ENCODE data around the gene ULK3.

DNA sequence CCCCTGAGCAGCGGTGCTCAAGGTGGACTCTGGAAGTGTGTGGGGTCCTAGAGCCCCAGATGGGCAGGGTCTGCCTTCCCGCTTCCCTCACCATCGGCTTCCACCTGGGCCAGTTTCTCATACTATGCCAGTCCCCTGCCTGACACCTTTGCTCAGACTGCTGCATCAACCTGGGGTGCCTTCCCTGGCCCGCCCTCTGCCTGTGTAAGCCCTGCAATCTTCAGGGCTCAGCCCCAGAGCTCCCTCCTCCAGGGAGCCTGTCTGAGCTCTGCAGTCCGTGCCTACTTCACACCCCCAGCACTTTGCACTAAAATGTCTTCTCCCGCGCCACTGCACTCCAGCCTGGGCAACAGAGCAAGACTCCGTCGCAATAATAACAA is 48.0 kb downstream of the ULK3 start:
- TF ChIP-seq CTCF (IDR thresholded peaks at IDR 0.05) = no peak
- TF ChIP-seq JUN (CRISPR knock-in tag; IDR thresholded peaks at IDR 0.05) = no peak
- TF ChIP-seq TP53 (CRISPR knock-in tag; IDR thresholded peaks at IDR 0.05) = no peak
- TF ChIP-seq IRF2 (CRISPR knock-in tag; IDR thresholded peaks at IDR 0.05; ENCODE audit: borderline replicate concordance, low read depth) = no peak
- no peak for TF ChIP-seq TEAD4 (CRISPR knock-in tag; IDR thresholded peaks at IDR 0.05)
- TF ChIP-seq ZBTB21 (CRISPR knock-in tag; IDR thresholded peaks at IDR 0.05; ENCODE audit: borderline replicate concordance) = no peak

Data from WTC11 (cell line).